ENCODE data around the gene MIA.
"Not testable (repeated sequence)": the region's sequence is repeated elsewhere in the genome, so short reads cannot be mapped to it uniquely, and the experiment has no call there.

MIA gene

GRCh38 chr19:40781140-40781539, 5.8 kb downstream of the MIA start:
- DNase-seq: no peak

DNA sequence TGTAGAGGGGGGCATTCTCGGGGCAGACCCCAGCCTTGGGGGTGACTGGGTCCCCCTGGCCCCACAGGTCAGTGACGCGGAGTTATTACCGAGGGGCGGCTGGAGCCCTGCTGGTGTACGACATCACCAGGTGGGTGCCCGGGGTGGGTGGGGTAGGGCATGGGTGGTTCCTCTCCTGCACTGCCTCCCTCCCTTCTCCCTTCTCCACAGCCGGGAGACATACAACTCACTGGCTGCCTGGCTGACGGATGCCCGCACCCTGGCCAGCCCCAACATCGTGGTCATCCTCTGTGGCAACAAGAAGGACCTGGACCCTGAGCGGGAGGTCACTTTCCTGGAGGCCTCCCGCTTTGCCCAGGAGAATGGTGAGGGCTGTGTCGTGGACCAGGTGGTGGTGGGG, 8.4 kb downstream of the MIA start:
- no peak for DNase-seq

GRCh38 chr19:40784146-40784545, 8.8 kb downstream of the MIA start:
- DNase-seq: not testable (repeated sequence)

DNA sequence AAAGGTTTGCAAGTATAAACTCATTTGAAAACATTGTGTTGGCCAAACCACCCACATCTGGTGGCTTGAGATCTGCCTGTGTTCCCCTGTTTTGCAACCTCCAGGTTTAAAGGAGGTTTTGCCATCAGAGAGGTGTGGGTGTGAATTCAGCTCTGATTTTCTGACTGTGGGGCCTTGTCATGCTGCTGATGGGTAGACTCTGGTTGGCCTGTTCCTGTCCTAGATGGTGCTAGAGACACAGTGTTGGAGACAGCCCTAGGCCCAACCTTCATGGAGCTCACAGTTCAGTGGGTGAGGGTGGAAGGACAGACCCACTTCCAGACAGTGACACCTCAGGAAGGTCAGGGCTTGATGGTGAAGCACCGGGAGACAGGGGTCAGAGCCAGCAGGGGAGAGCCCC, 10.2 kb downstream of the MIA start:
- DNase-seq: no peak

DNA sequence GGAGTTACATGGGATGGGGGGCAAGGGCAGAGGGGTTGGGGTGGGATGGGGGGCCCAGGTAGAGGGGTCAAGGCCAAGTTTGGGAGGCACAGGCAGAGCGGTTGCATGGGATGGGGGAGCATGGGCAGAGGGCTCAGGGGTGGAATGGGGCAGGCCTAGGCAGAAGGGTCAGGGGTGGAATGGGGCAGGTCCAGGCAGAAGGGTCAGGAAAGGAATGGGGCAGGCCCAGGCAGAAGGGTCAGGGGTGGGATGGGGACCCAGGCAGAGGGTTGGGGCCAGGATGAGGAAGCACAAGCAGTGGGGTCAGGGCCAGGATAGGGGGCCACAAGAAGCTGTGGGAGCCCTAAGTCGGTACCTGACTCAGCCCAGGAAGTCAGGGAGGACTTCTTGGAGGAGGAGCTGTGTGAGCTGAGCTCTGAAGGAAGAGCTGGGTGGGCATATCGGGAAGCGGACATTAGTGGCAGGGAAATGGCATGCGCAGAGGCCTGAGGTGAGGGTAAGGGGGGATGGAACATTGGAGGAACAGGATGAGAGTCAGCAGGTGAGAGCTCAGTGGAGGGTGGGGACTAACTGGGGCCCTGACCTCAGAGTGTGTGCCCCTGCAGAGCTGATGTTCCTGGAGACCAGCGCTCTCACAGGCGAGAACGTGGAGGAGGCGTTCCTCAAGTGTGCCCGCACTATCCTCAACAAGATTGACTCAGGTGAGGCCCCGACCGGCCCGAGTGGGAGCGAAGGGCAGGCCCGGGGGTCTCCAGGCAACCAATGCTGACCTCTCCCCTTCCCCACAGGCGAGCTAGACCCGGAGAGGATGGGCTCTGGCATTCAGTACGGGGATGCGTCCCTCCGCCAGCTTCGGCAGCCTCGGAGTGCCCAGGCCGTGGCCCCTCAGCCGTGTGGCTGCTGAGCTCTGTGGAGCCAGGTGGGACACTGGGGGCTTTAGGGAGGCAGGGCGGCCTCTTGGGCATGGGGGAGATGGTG, 11.0 kb downstream of the MIA start:
- DNase-seq: no peak

DNA sequence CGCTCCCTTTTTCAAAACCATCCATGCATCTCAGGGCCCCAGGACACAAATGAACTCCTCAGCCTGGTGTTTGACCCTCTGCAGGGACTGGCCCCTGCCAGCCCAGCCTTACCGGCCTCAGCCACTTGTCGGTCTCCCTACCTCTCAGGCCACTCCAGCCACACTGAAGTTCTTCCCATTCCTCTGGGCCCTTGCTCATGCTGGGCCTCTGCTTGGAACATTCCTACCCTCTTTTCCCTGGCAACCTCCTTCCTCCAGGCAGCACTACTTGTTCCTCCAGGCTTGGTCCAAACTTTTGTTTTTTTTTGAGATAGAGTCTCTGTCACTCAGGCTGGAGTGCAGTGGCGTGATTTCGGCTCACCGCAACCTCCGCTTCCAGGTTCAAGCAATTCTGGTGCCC, 16.0 kb downstream of the MIA start:
- no peak for DNase-seq

GRCh38 chr19:40791996-40792395, 16.7 kb downstream of the MIA start:
- no peak for DNase-seq

- no peak for DNase-seq
These were observed 22.0 kb downstream of the MIA start for GRCh38 chr19:40797166-40797962.

GRCh38 chr19:40797963-40798682, 22.8 kb downstream of the MIA start:
- DNase-seq: peak in 8 of 14 donors; percentile 54 to 70 (median 60)

GRCh38 chr19:40798683-40799557, 23.6 kb downstream of the MIA start, which contains the start of gene EGLN2:
TSS of gene EGLN2 (plus strand) at chr19:40799191. CDS start at chr19:40800573, 1,382 bp downstream.
- peak; percentile 92 to 100 (median 98) for DNase-seq

DNA sequence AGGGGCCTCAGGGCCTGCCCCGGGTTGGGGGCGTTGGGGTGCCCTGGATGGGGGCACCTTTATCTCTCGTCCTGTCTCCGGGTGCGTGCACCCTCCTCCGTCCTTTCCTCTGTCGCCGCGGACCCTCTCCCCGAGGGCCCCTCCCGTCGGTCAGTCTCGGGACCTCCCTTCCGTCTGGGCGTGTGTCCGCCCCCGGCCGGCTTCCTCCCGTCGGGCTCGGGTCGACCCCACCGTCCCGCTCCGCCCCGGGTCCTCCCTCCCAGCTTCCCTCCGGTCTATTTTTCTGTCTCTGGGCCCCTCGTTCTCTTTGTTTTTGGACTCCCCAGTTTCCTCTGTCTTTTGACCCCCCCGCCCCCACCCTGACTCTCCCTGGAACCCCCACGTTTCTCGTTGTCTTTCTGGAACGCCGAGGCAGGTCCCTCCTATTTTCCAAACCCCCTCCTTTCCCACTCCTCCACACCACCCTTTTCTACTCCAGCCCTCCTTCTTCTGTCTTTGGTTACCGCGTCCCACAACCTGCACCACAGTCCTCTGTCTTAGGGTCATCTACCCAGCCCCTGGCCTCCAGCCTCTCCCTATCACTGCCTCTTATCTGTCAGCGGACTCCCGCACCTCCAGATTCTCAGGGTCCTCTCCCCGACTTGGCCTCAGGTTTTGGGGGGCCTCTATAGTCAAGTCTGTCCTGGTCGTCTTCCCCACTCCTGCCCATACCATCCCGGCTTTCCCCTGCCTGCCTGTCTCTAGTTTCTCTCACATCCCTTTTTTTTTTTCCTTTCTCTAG, 24.4 kb downstream of the MIA start:
- peak in 3 of 14 donors; percentile 54 to 56 (median 56) for DNase-seq

GRCh38 chr19:40800339-40800996, 25.1 kb downstream of the MIA start:
- DNase-seq: peak in 1 of 14 donors; percentile 29

DNA sequence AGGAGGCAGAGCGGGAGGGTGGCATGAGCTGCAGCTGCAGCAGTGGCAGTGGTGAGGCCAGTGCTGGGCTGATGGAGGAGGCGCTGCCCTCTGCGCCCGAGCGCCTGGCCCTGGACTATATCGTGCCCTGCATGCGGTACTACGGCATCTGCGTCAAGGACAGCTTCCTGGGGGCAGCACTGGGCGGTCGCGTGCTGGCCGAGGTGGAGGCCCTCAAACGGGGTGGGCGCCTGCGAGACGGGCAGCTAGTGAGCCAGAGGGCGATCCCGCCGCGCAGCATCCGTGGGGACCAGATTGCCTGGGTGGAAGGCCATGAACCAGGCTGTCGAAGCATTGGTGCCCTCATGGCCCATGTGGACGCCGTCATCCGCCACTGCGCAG, 25.7 kb downstream of the MIA start:
- peak in 1 of 14 donors; percentile 16 for DNase-seq

GRCh38 chr19:40801426-40802299, 26.3 kb downstream of the MIA start:
- DNase-seq: no peak

- peak in 4 of 14 donors; percentile 17 to 61 (median 24) for DNase-seq
These were observed 27.2 kb downstream of the MIA start for GRCh38 chr19:40802300-40803169.

DNA sequence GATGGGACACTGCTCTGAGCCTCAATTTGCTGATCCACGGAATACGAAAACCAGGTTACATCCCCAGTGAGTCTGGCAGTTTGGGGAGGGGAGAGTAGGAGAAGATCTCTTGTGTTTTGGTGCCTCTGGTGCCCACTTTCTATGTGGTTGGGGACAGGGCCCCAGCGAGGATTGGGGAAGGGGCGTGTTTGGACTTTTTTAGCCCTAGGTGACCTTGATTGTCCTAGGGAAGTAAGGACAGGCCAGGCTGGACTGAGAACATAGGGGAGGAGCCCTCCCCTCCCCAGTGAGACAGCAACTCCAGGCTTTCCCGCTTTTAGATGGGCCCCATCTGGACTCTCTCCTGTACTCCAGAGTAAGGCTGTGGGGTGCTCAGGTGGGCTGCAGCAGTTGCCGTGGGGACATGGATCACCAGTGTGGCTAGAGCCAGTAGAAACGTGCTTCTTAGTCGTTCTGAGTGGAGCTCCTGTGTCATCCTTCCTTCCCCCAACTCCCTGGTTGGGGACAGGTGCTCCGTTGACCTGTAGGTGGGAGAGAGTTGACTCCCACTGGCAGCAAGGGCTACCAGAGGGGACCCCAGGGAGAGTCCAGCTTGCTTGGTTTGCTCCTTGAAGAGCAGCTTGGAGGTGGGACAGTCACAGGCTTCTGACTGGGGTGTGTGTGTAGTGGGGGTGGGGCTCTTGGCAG, 28.0 kb downstream of the MIA start:
- no peak for DNase-seq

Data from C1 segment of cervical spinal cord (tissue), 14 donors.